Subcutaneous adipose tissue (tissue), 4 donors: Measurements from ENCODE around the gene SCYL3. TPM values are rescaled to one million over a fixed set of nuclear protein-coding genes. Genes with fewer than 3 reads are reported as not detected.

Experiments used
- total RNA-seq, 4 donors: library from RNA; depleted of rRNA; stranded (reverse); fragments of >200 nt; gene quantifications; one replicate each; pipeline ENCODE4 v1.1.0, GENCODE V29; 2016
- TF ChIP-seq, protein P1 (sequence below): fragments of 450-650 bp; IDR thresholded peaks from one replicate; pipeline ENCODE4 v1.5.1; 2016; ENCODE audit warnings: low read depth, mild to moderate bottlenecking, control low read depth, antibody characterized with exemption, moderate library complexity

SCYL3 gene
- total RNA-seq, 4 donors from 2014 or later: 8.7 to 15.2 (median 12.6) TPM

- TF ChIP-seq, protein P1, sequence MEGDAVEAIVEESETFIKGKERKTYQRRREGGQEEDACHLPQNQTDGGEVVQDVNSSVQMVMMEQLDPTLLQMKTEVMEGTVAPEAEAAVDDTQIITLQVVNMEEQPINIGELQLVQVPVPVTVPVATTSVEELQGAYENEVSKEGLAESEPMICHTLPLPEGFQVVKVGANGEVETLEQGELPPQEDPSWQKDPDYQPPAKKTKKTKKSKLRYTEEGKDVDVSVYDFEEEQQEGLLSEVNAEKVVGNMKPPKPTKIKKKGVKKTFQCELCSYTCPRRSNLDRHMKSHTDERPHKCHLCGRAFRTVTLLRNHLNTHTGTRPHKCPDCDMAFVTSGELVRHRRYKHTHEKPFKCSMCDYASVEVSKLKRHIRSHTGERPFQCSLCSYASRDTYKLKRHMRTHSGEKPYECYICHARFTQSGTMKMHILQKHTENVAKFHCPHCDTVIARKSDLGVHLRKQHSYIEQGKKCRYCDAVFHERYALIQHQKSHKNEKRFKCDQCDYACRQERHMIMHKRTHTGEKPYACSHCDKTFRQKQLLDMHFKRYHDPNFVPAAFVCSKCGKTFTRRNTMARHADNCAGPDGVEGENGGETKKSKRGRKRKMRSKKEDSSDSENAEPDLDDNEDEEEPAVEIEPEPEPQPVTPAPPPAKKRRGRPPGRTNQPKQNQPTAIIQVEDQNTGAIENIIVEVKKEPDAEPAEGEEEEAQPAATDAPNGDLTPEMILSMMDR: no peak
These were observed 32.1 kb upstream of the SCYL3 start for GRCh38 chr1:169925505-169926482.

GRCh38 chr1:169924829-169925228, 31.1 kb upstream of the SCYL3 start:
- TF ChIP-seq, protein P1: no peak

GRCh38 chr1:169924063-169924462, 30.4 kb upstream of the SCYL3 start:
- TF ChIP-seq, protein P1: no peak

DNA sequence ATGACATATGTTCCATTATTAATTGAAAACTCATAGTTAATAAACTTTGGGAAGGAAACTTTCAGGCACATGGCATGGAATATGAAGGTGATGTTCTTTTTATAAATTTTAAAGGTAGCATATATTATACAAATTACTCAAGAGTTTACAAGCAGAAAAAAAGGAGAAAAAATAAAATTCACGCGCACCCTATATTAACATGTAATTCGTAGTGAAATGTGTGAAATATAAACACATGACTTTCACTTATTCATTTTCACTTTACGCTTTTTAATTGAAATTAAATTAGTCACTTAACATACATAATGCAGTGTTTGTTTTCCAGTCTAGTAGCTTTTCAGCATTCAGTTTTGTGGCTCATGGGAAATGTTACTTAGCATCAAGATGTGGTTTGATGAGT, 27.4 kb upstream of the SCYL3 start:
- TF ChIP-seq, protein P1: no peak

GRCh38 chr1:169918927-169919326, 25.2 kb upstream of the SCYL3 start:
- TF ChIP-seq, protein P1: no peak

DNA sequence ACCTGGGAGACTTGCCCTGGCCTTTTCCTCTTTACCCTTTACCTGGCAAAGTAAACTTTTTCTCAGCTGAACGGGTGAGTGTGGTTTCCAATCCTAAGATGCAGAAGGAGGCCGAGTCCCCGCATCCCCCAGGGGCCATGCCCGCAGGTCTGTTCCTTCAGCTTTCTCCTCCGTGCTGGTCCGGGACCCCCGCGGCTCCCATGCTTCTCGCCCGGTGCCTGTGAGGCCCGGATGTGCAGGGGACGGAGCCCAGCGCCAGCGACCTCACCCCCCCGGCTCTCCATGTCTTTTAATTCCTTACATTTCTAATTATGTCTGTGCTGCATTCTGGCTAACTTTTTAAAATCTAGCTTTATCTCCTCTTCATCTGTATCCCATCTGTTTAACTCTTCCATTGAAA, 21.5 kb upstream of the SCYL3 start:
- TF ChIP-seq, protein P1: no peak

DNA sequence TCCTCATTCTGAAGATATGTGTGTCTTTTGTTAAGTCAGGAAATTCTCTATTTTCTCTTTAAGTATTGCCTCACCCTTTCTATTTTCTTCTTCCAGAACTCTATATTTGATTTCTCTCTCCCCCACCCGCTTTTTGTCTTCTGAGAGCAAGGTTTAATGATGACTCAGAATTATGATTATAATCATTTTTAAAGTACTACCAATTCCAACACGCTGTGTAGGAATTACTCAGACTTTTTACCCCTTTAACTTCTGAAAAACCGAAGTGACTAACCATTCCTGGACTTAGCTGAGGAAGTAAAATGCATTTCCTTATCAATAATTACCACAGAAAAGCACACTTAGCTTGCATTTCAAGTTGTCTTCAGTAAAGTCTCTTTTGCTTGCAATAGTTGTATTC, 20.8 kb upstream of the SCYL3 start:
- TF ChIP-seq, protein P1: no peak
